ENCODE data around the gene STARD3. TPM values are rescaled to one million over a fixed set of nuclear protein-coding genes. Genes with fewer than 3 reads are reported as not detected.
A peak's percentile ranks its signal among the peaks of the same experiment; 100 is the strongest.

Gene STARD3
- total and polyA plus RNA-seq, 2 of the 13 experiments (the other 11 are each of a cell fraction or from before 2014, with no cell fraction given) = 34.6 to 100 TPM

- TF ChIP-seq RNF219 (CRISPR knock-in tag; IDR thresholded peaks at IDR 0.05) (no peak), TBP (CRISPR knock-in tag; IDR thresholded peaks at IDR 0.05) (no peak), ZNF274 (CRISPR knock-in tag; IDR thresholded peaks at IDR 0.05) (no peak; the same call in 1 of the 2 replicates), ZFY (CRISPR knock-in tag; IDR thresholded peaks at IDR 0.05) (peak; percentile 69; the same call in 1 of the 2 replicates), KAT2B (IDR thresholded peaks at IDR 0.05; ENCODE audit: borderline replicate concordance, low read depth, low read length) (no peak), NKX3-1 (CRISPR knock-in tag; IDR thresholded peaks at IDR 0.05) (no peak), DRAP1 (CRISPR knock-in tag; IDR thresholded peaks at IDR 0.05) (no peak), GMEB1 (CRISPR knock-in tag; IDR thresholded peaks at IDR 0.05; ENCODE audit: borderline replicate concordance) (no peak), FOXO1 (CRISPR knock-in tag; IDR thresholded peaks at IDR 0.05) (no peak; the same call in 1 of the 2 replicates), ZNF775 (CRISPR knock-in tag; IDR thresholded peaks at IDR 0.05; ENCODE audit: borderline replicate concordance) (no peak), ZNF615 (CRISPR knock-in tag; IDR thresholded peaks at IDR 0.05; ENCODE audit: borderline replicate concordance) (no peak), SSRP1 (CRISPR knock-in tag; IDR thresholded peaks at IDR 0.05) (no peak), PHF5A (CRISPR knock-in tag; IDR thresholded peaks at IDR 0.05; ENCODE audit: low read depth, unreplicated experiment) (no peak), ZNF143 (CRISPR knock-in tag; IDR thresholded peaks at IDR 0.05) (no peak), MYPOP (CRISPR knock-in tag; IDR thresholded peaks at IDR 0.05) (no peak), ZNF121 (CRISPR knock-in tag; IDR thresholded peaks at IDR 0.05) (0 out of 2 replicates have a peak, but pooled peaks have one; percentile 32), ZNF772 (CRISPR knock-in tag; IDR thresholded peaks at IDR 0.05) (no peak), SP2 (CRISPR knock-in tag; IDR thresholded peaks at IDR 0.05) (no peak), ZNF441 (CRISPR knock-in tag; IDR thresholded peaks at IDR 0.05; ENCODE audit: borderline replicate concordance) (peak; percentile 39; the same call in 1 of the 2 replicates), CREB3 (CRISPR knock-in tag; IDR thresholded peaks at IDR 0.05) (no peak), ZNF292 (CRISPR knock-in tag; IDR thresholded peaks at IDR 0.05; ENCODE audit: borderline replicate concordance, low read depth) (0 out of 2 replicates have a peak, but pooled peaks have one; percentile 46), MEIS1 (CRISPR knock-in tag; IDR thresholded peaks at IDR 0.05; ENCODE audit: borderline replicate concordance) (peak; percentile 77; the same call in 1 of the 2 replicates), ZNF598 (CRISPR knock-in tag; IDR thresholded peaks at IDR 0.05; ENCODE audit: borderline replicate concordance) (0 out of 2 replicates have a peak, but pooled peaks have one; percentile 37), MIER3 (CRISPR knock-in tag; IDR thresholded peaks at IDR 0.05; ENCODE audit: borderline replicate concordance) (no peak; the same call in 1 of the 2 replicates)
These were observed 15.8 kb downstream of the STARD3 start (continued) for GRCh38 chr17:39652587-39653315.

Data from HepG2 (cell line).